ENCODE measurements around the gene DTX4.

- TF ChIP-seq CTCF (IDR thresholded peaks at IDR 0.05; ENCODE audit: poor library complexity) (no peak), EZH2 (IDR thresholded peaks at IDR 0.05; ENCODE audit: borderline replicate concordance) (no peak)
Observed at GRCh38 chr11:59176330-59176729, 4.4 kb downstream of the DTX4 start.
